Heart right ventricle (tissue), 16 donors: ENCODE measurements around the gene CYS1. TPM values are rescaled to one million over a fixed set of nuclear protein-coding genes. Genes with fewer than 3 reads are reported as not detected.

Experiments
- ATAC-seq, 8 donors: fragments of 200-7000 bp; cut with Tn5 transposase; one replicate each; pipeline ENCODE4 v1.9.1; 2020; ENCODE audit warnings: mild to moderate bottlenecking in 8 of 8, moderate library complexity in 8 of 8, moderate number of reproducible peaks in 1 of 8
- DNase-seq, 2 donors: peaks; one replicate each; pipeline ENCODE4 v3.0.0-alpha.2; 2020
- H3K27ac ChIP-seq, 10 donors: fragments of 200-600 bp; sonication (generic) in 2 of 10; one replicate each; pipeline versions ENCODE4 v1.5.0 to v1.8.0; 2020 to 2022; ENCODE audit warnings: mild to moderate bottlenecking in 3 of 10
- H3K27me3 ChIP-seq, 7 donors: fragments of 200-600 bp; one replicate each; pipeline ENCODE4 v1.8.0; 2021 to 2022; ENCODE audit warnings: mild to moderate bottlenecking in 2 of 7
- H3K36me3 ChIP-seq, 9 donors: fragments of 200-600 bp; sonication (generic) in 1 of 9; one replicate each; pipeline versions ENCODE4 v1.5.0 to v1.8.0; 2020 to 2022; ENCODE audit warnings: mild to moderate bottlenecking in 2 of 9
- H3K4me1 ChIP-seq, 9 donors: fragments of 200-600 bp; sonication (generic) in 1 of 9; one replicate each; pipeline versions ENCODE4 v1.5.0 to v1.8.0; 2020 to 2022; ENCODE audit warnings: mild to moderate bottlenecking in 4 of 9
- H3K4me3 ChIP-seq, 10 donors: fragments of 200-600 bp; sonication (generic) in 2 of 10; one replicate each; pipeline versions ENCODE4 v1.5.0 to v1.8.0; 2020 to 2022; ENCODE audit warnings: mild to moderate bottlenecking in 7 of 10, moderate library complexity in 2 of 10
- H3K9me3 ChIP-seq, 11 donors: fragments of 200-600 bp in 10 of 11; sonication (generic) in 2 of 11; one replicate each; pipeline versions ENCODE4 v1.5.0 to v1.8.0; 2013 to 2022; ENCODE audit warnings: mild to moderate bottlenecking in 2 of 11, control low read depth in 1 of 11, moderate library complexity in 1 of 11
- WGBS, 2 donors: extraction: QIAGEN DNeasy Blood & Tissue Kit; methylation state at CpG; one replicate each; pipeline ENCODE4 v1.1.7; 2013; ENCODE audit warnings: inconsistent platforms in 1 of 2; 5-methylcytosine and 5-hydroxymethylcytosine counted together
- intact Hi-C, 10 donors: fragments of 100-400 bp; cut with DNase I; formaldehyde crosslinking; loops; one replicate each; pipeline versions ENCODE4 v1.11.1 to v1.14.2; 2022
- polyA plus RNA-seq, 2 donors: library from polyadenylated mRNA; stranded (reverse); fragments of 200-250 nt; gene quantifications; one replicate each; pipeline ENCODE4 v1.2.3, GENCODE V29; 2013
- total RNA-seq, 10 donors: library from RNA; stranded (reverse); fragmentation: NEBNext Ultra II Directional in 3 of 10; extraction: Animal tissue kit (Norgen Biotek cat#: 25700) in 3 of 10; gene quantifications; one replicate each; pipeline versions ENCODE4 v1.2.1 to v1.2.4, GENCODE V29; 2021 to 2023
- TF ChIP-seq, protein P1 (sequence below), 9 donors: fragments of 200-600 bp; sonication (generic) in 2 of 9; IDR thresholded peaks; one replicate each; pipeline versions ENCODE4 v1.5.0 to v1.8.0; 2021 to 2022; ENCODE audit warnings: antibody characterized with exemption in 9 of 9, mild to moderate bottlenecking in 5 of 9, moderate library complexity in 1 of 9
- donor health status: Arrhythmogenic right ventricular cardiomyopathy.
- donor health status: ischemic (EF 13 %, LVEDD 7.1; RV severe dilation, severe dysfunction).
- donor health status: healthy with polysubstance abuse.
- donor health status: DM: no; HTN: yes; CAD: no.
- donor health status: DM: no; HTN: no; CAD: no.
- donor health status: ischemic (EF 25% LVEDD 6.9; RV normal size, moderate dysfunction).
- donor health status: ischemic (EF 25% LVEDD 5.7; RV mildly dilated, moderate dysfunction).
- donor health status: healthy.
- donor health status: DM: yes; HTN: yes; CAD: no.
- donor health status: Ischemic cardiomyopathy.
- donor health status: ischemic (EF 35%, LVEDD 5.7; RV mildly dilated, moderate dysfunction).
- donor health status: nonischemic (EF 11% LVEDD 7.7; RV severe dilation, severe dysfunction).
- donor health status: DM: yes; HTN: yes; CAD: no.
- donor health status: PGD.
- donor health status: ischemic (EF 29% LVEDD 5.4; RV normal size, mild dysfunction).
- donor health status: nonischemic (EF 23%, LVEDD 6.1; RV moderate dilation, normal function).

CYS1 gene
- total and polyA plus RNA-seq, 12 donors = 0.38 to 7.2 (median 2.8) TPM

- 89 to 92% methylated on average over 16 of the region's 16 CpGs for WGBS, 2 donors
- ATAC-seq = no peak
- Histone ChIP-seq H3K9me3 (peaks cover 0 to 10% (median 0%) of the 10 kb centered on the region in 11 donors), H3K36me3 (no peaks in the 10 kb centered on the region), H3K4me1 (peaks cover 0 to 14% (median 0%) of the 10 kb centered on the region in 9 donors), H3K4me3 (no peak overlapping the region), H3K27ac (no peak overlapping the region), H3K27me3 (no peaks in the 10 kb centered on the region)
- TF ChIP-seq, protein P1, sequence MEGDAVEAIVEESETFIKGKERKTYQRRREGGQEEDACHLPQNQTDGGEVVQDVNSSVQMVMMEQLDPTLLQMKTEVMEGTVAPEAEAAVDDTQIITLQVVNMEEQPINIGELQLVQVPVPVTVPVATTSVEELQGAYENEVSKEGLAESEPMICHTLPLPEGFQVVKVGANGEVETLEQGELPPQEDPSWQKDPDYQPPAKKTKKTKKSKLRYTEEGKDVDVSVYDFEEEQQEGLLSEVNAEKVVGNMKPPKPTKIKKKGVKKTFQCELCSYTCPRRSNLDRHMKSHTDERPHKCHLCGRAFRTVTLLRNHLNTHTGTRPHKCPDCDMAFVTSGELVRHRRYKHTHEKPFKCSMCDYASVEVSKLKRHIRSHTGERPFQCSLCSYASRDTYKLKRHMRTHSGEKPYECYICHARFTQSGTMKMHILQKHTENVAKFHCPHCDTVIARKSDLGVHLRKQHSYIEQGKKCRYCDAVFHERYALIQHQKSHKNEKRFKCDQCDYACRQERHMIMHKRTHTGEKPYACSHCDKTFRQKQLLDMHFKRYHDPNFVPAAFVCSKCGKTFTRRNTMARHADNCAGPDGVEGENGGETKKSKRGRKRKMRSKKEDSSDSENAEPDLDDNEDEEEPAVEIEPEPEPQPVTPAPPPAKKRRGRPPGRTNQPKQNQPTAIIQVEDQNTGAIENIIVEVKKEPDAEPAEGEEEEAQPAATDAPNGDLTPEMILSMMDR (IDR thresholded peaks at IDR 0.05) = no peak
- intact Hi-C loops = no loop called here
- no peak for DNase-seq
Measured at GRCh38 chr2:10022041-10022421, 58.2 kb downstream of the CYS1 start.

GRCh38 chr2:10019602-10020400 lies 60.4 kb downstream of the CYS1 start:
- intact Hi-C loops = no loop called here
- H3K4me3 ChIP-seq = no peak overlapping the region
- WGBS, 2 donors = 80 to 85% methylated on average over 27 of the region's 27 CpGs
- TF ChIP-seq, protein P1 (IDR thresholded peaks at IDR 0.05) = no peak
- no peaks in the 10 kb centered on the region for H3K36me3 ChIP-seq
- H3K27me3 ChIP-seq = no peaks in the 10 kb centered on the region
- H3K27ac ChIP-seq = no peak overlapping the region
- DNase-seq (no peak), ATAC-seq (peak in 2 of 8 donors; percentile 9 to 18)
- H3K9me3 ChIP-seq = peaks cover 0 to 15% (median 0%) of the 10 kb centered on the region in 11 donors
- H3K4me1 ChIP-seq = peaks cover 0 to 14% (median 0%) of the 10 kb centered on the region in 9 donors

DNA sequence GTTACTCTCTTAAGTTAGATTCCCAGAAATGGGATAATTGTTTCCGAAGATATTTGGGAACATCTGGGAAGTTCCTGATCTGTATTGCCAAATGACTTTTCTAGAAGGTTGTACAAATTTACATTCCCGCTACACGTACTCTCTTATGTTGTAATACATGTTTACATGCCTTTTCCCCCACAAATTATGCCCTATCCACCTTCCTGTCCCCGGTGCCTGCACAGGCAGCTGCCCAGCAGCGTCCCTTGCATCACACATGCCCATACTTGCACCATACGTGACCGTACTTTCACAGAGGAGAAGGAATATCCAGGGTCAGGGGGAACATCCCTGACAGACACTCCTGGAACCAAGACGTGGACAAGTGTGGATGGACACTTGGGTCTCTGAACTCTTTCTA lies 61.0 kb downstream of the CYS1 start:
- no peaks in the 10 kb centered on the region for H3K27me3 ChIP-seq
- peaks cover 0 to 15% (median 0%) of the 10 kb centered on the region in 11 donors for H3K9me3 ChIP-seq
- WGBS, 2 donors = 83 to 87% methylated on average over 8 of the region's 8 CpGs
- DNase-seq (no peak), ATAC-seq (peak in 1 of 8 donors; percentile 11)
- peaks cover 0 to 14% (median 0%) of the 10 kb centered on the region in 9 donors for H3K4me1 ChIP-seq
- TF ChIP-seq, protein P1 (IDR thresholded peaks at IDR 0.05) = no peak
- no peak overlapping the region for H3K27ac ChIP-seq
- no peaks in the 10 kb centered on the region for H3K36me3 ChIP-seq
- no peak overlapping the region for H3K4me3 ChIP-seq
- intact Hi-C loops = no loop called here

DNA sequence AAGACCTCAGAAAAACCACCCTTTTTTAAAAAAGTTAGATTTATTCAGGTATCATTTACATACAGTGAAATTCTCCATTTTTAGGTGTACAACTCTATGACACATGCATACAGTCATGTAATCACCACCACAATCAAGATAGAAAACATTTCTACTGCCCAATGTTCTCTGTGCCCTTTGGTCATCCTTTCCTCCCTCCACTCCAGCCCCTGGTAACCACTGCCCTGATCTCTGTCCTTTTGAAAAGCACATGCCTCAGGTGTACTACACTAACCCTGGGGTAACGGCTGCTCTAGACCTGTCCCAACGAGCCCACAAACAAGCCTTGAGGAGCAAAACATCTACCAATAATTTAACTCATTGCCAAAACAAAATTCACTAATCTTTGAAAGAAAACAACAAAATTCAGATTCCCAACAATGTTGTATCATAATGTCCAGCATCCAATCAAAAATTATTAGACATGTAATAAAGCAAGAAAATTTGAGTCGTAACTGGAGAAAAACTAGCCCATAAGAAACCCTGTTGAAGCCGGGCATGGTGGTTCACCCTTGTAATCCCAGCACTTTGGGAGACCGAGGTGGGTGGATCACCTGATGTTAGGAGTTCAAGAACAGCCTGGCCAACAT lies 62.8 kb downstream of the CYS1 start:
- ATAC-seq (no peak), DNase-seq (no peak)
- Histone ChIP-seq H3K4me1 (peaks cover 0 to 14% (median 0%) of the 10 kb centered on the region in 9 donors), H3K9me3 (peaks cover 0 to 15% (median 0%) of the 10 kb centered on the region in 11 donors), H3K27ac (no peak overlapping the region), H3K4me3 (no peak overlapping the region), H3K27me3 (no peaks in the 10 kb centered on the region), H3K36me3 (no peaks in the 10 kb centered on the region)
- 92 to 95% methylated on average over 5 of the region's 5 CpGs for WGBS, 2 donors
- TF ChIP-seq, protein P1 (IDR thresholded peaks at IDR 0.05) = no peak
- intact Hi-C loops = no loop called here
